Stimulated activated CD8-positive, alpha-beta memory T cell treated with anti-CD3 and anti-CD28 coated beads, Interleukin-7, amount 100 ng/mL, for 48 hours (primary cell): Measurements from ENCODE around the gene TMEM130.

Experiments used
- DNase-seq, 2 donors: peaks; one replicate each; pipeline ENCODE4 v3.0.0-alpha.2; 2020; ENCODE audit warnings: low read depth in 1 of 2; ENCODE audit errors: extremely low read depth in 1 of 2

TMEM130 gene

DNA sequence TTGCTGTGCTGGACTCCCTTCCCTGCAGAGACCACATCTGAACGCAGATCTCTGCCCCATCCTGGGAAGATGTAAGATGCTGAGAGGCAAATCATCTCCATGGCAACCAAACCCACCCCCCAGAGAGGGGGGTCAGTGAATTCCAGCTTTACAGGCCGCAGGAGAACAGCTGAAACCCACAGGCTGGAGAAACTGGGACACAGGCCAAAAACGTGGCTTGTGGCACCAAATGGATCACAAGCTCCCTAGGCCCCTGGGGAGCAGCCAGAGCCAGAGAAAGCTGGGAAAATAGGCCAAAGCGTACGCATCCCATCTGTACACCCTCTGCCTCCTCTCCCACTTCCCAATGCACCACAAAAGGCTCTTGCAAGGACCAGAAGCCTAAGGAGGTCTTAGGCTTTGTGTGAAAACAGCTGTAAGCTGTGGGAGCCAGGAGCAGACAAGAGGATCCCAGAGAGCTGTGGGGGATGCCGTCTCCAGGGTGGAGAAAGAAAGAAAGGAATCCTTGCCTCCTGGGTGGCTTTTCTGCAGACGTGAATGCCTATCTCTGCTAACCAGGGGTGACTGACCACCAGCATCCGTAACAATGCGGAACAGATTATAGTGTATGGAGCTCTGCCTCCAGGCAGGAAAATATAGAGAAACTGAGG is 59.5 kb downstream of the TMEM130 start:
- DNase-seq: no peak

DNA sequence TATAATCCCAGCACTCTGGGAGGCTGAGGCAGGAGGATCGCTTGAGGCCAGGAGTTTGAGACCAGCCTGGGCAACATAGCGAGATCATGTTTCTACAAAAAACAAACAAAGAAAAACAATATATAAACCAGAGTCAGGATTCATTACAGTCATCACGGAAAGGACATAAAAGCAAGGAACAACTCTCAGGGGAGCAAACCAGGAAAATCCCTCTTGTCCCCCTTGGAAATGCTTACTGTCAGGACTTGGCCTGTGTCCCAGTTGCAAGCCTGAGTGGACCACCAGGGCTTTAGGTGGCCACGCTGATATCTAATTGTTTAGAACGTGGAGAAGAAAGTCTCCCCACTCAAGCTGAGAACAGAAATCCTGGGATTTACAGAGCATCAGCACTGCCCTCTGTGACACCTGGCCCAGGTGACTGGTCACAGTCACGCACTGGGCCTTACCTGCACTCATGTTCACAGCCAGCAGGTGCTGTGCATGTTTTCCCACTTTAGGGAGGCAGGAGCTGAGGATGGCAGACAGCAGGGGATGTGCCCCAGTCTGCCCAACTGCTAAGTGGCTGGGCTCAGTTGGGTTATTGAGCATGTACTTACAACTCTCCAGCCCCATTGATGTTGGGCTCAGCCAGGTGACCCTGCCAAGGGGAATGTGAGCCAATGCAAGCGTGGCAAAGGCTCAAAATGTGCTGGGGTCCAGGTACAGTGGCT is 60.9 kb downstream of the TMEM130 start:
- no peak for DNase-seq

DNA sequence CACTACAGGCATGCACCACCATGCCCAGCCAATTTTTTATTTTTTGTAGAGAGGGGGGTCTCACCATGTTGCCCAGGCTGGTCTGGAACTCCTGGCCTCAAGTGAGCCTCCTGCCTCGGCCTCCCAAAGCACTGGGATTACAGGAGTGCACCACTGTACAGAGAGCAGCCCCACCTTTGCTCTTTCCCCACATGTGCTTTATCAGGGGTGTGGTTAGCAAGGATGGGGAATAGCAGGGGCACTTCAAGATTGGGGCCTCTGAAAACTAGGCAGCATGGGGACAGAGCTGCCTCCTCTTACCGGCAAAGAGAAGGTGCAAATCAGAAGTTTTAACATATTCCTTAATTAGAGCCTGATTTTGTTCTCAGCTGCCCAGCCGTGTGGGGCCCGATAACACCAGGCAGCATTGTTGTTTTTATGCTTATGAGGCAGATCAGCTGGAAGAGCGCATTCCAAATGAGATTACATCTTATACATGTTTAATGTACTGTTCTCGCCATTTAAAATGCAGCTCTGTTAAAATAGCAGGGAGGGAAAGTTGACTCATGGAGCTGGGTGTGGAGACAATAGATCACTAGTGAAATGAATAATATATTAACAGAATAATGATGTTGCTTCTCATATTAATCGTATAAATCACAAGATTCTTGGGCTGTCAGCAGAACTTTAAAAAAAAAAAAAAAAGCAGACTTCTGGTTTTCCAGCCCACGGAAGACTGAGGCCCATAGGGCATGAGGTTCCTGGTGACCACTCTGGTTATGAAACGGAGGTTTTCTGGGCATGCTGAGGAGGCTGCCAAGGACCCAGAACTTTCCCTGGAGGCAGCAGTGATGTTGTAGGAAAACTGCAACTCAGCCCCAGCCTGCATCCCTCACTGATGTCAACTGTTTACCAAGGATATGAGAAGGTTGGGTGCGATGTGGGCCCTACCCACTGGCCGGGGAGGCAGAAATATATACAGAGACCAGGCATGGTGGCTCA is 62.5 kb downstream of the TMEM130 start:
- DNase-seq: no peak

DNA sequence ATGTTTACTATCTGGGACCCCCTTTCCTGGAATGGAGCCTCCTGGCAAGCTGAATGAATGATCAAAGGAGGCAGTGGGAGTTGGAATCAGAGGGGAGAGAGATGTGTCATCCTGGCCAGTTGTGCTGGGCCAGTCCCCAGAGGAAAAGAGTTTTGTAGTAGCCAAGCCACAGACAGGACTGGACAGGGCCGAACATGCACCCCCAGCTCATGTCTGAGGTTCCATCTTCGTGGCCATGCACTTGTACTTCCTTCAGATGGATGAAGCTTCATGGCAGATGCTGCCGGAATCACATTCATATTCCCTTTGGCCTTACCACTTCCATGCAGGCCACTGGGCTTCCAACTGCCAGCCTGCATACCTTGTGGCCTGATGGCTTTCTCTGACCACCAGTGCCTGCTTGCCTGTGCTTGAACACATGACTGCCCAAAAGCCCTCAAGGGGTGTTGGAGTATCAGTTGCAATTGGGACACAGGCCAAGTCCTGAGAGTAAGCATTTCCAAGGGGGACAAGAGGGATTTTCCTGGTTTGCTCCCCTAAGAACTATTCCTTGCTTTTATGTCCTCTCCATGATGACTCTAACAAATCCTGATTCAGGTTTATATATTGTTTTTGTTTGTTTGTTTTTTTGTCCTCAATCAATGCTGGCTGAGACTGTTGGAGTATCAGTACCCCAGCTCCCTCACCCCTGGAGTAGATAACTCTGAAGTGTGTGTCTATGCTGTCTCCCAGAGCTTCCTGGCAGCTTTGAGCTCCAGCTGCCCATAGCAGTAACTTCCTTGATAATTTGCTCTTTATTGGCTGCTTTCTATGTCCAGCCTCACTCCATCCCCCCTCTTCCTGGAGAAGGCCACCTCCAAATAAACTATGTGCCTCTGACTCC is 63.6 kb downstream of the TMEM130 start:
- no peak for DNase-seq

DNA sequence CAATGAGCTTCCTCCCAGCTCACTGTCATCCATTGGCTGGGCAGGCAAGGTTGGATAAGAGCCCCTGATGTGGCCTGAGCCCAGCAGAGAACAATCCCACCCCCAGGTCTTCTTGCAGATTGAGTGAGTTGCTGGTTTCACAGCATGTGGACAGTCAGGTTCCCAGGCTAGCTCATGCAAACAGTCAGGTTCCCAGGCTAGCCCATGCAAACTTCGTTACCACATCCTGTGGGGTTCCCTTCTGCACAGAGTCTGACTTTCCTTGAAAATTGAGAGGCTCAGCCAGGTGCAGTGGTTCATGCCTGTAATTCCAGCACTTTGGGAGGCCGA is 67.1 kb downstream of the TMEM130 start:
- DNase-seq: no peak

DNA sequence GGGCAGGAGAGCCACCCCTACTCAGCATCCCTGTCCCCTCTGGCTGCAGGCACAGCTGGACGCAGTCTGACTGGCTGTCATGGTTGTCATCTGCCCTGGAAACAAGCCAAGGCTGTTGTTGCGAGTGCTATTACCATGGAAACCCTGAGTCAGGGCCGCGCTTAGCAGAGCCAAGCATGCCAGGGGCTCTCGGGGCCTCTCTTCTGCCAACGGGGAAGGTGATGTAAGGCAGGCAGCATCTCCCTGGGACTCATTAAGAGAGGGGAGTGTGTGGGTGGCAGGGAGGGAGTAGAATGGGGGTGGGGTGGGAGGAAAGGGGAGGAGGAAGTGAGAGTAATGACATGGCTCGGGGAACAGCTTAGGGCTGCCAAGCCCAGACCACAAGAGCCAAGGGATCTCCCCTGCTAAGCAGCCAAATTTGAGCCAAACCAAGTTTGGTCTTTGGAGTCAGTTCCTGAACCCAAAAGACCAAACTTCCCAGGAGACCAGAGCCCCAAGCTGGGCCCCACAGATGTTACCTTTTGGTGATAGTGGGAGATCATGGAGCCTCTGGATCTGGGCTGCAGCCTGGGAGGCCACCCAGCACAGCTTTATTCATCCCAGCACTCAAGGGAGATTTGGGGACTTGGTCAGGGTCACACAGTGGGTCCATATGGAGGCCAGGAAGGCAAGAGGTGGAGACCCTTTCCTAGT is 67.6 kb downstream of the TMEM130 start:
- DNase-seq: peak; percentile 1 to 49

DNA sequence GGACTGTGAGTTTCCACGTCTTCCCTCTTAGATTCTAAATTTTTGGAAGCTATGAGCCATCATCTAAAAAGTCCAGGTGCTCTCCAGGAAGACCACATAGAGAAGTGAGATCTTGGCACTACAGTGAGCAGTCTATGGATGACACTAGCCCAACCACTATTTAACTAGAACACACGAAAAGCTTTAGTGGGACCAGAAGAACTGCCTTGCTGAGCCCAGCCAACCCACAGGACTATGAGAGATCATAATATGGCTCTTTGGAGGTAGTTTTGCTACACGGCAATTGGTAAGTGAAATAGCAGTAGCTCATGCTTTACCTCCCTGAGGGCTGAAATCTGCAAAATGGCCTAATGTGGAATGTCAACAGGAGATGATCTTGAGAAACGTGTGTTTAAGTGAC is 68.8 kb downstream of the TMEM130 start:
- DNase-seq: no peak

DNA sequence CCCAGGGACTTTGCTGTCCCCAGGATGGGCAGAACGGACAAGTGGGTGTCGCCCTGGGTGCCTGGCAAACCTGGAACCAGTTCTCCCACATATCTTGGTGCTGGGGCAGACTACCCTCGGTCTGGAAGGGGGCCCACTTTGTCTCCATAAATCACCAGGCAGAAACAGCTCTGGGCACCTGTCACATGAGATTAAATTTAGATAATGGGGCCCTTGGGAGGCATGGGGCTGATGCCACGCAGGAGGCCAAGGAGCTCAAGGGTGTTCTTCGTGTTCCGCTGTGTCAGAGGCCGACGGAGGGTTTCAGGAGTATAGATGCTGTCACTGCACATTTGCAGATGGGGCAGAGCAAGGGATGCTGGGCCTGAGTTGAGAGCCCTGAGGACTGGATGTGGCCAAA is 72.7 kb downstream of the TMEM130 start:
- DNase-seq: no peak
